NB4 (cell line): Measurements from ENCODE around the gene MRPL49.
"Not testable (repeated sequence)": the region's sequence is repeated elsewhere in the genome, so short reads cannot be mapped to it uniquely, and the experiment has no call there.

ENCODE experiments used
- MYC ChIP-seq: IDR thresholded peaks from 2 replicates; pipeline ENCODE4 v1.6.1; 2011; ENCODE audit warnings: low read depth, low read length
- POLR2A ChIP-seq: IDR thresholded peaks from 2 replicates; pipeline ENCODE4 v1.6.1; 2011; ENCODE audit warnings: mild to moderate bottlenecking; ENCODE audit not compliant: insufficient read length; ENCODE audit errors: extremely low read depth
- TF ChIP-seq, protein P1 (sequence below): IDR thresholded peaks from one replicate; pipeline ENCODE4 v1.5.1; 2012; ENCODE audit warnings: low read depth, low read length

DNA sequence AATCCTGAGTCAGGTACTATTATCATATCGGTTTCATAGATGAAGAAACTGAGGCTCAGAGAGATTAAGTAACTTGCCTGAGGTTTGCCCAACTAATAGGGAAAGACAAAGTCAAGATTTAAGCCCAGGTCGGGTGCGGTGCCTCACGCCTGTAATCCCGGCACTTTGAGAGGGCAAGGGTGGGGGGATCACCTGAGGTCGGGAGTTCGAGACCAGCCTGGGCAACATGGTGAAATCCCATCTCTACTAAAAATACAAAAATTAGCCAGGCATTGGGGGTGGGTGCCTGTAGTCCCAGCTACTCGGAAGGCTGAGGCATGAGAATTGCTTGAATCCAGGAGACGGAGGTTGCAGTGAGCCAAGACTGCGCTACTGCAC is 28.0 kb downstream of the MRPL49 start:
- TF ChIP-seq, protein P1, sequence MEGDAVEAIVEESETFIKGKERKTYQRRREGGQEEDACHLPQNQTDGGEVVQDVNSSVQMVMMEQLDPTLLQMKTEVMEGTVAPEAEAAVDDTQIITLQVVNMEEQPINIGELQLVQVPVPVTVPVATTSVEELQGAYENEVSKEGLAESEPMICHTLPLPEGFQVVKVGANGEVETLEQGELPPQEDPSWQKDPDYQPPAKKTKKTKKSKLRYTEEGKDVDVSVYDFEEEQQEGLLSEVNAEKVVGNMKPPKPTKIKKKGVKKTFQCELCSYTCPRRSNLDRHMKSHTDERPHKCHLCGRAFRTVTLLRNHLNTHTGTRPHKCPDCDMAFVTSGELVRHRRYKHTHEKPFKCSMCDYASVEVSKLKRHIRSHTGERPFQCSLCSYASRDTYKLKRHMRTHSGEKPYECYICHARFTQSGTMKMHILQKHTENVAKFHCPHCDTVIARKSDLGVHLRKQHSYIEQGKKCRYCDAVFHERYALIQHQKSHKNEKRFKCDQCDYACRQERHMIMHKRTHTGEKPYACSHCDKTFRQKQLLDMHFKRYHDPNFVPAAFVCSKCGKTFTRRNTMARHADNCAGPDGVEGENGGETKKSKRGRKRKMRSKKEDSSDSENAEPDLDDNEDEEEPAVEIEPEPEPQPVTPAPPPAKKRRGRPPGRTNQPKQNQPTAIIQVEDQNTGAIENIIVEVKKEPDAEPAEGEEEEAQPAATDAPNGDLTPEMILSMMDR, result not testable (repeated sequence)
- not testable (repeated sequence) for TF ChIP-seq POLR2A, MYC
